CD4-positive, alpha-beta memory T cell (primary cell): ENCODE measurements around the gene FFAR2. TPM values are rescaled to one million over a fixed set of nuclear protein-coding genes. Genes with fewer than 3 reads are reported as not detected.
"Not testable (repeated sequence)": the region's sequence is repeated elsewhere in the genome, so short reads cannot be mapped to it uniquely, and the experiment has no call there.

Experiments used
- CTCF ChIA-PET: fragments of 350-600 bp; sonication (Branson Sonifier 250); formaldehyde crosslinking; loops from one replicate; lab custom pipeline; 2021; ENCODE audit warnings: inconsistent platforms; ENCODE audit not compliant: partially characterized antibody; lab: Charles Lee
- POLR2A ChIA-PET: fragments of 350-600 bp; sonication (Branson Sonifier 250); formaldehyde crosslinking; loops from one replicate; lab custom pipeline; 2021; ENCODE audit not compliant: partially characterized antibody; lab: Charles Lee
- DNase-seq, 5 donors: peaks; one replicate each; pipeline versions ENCODE4 v3.0.0 to v3.0.0-alpha.2; 2020 to 2022; ENCODE audit warnings: mixed read lengths in 1 of 5
- H3K27ac ChIP-seq: one replicate; pipeline ENCODE4 v1.7.0; 2013; ENCODE audit warnings: low read depth, low read length
- H3K27me3 ChIP-seq: 2 replicates; pipeline ENCODE4 v1.7.0; 2013; ENCODE audit warnings: mild to moderate bottlenecking, low read length, moderate library complexity; ENCODE audit not compliant: insufficient read depth
- H3K36me3 ChIP-seq: 2 replicates; pipeline ENCODE4 v1.7.0; 2013; ENCODE audit warnings: mild to moderate bottlenecking, low read length, moderate library complexity; ENCODE audit not compliant: insufficient read depth
- H3K4me1 ChIP-seq: 2 replicates; pipeline ENCODE4 v1.7.0; 2013; ENCODE audit warnings: mild to moderate bottlenecking, low read length, moderate library complexity; ENCODE audit not compliant: insufficient read depth
- H3K4me3 ChIP-seq, 2 donors: one replicate each; pipeline ENCODE4 v1.7.0; 2013; ENCODE audit warnings: low read length in 2 of 2, mild to moderate bottlenecking in 1 of 2
- H3K9me3 ChIP-seq, 2 donors: one replicate each; pipeline ENCODE4 v1.7.0; 2013; ENCODE audit warnings: low read length in 2 of 2, control low read depth in 1 of 2; ENCODE audit not compliant: control insufficient read depth in 1 of 2
- H3K27ac Mint-ChIP-seq, 7 donors: one replicate each; pipeline ENCODE4 v1.8.0; 2020 to 2021; ENCODE audit warnings: mixed read lengths in 7 of 7, mild to moderate bottlenecking in 6 of 7, inconsistent platforms in 3 of 7, moderate library complexity in 3 of 7
- H3K27me3 Mint-ChIP-seq, 2 donors: one replicate each; pipeline ENCODE4 v1.8.0; 2020 to 2021; ENCODE audit warnings: mixed read lengths in 2 of 2
- H3K36me3 Mint-ChIP-seq, 2 donors: one replicate each; pipeline ENCODE4 v1.8.0; 2020 to 2021; ENCODE audit warnings: mixed read lengths in 2 of 2, inconsistent platforms in 1 of 2, mild to moderate bottlenecking in 1 of 2
- H3K4me1 Mint-ChIP-seq, 4 donors: one replicate each; pipeline ENCODE4 v1.8.0; 2020 to 2021; ENCODE audit warnings: mixed read lengths in 4 of 4, mild to moderate bottlenecking in 1 of 4
- H3K4me3 Mint-ChIP-seq, 8 donors: one replicate each; pipeline ENCODE4 v1.8.0; 2020 to 2021; ENCODE audit warnings: mixed read lengths in 8 of 8, mild to moderate bottlenecking in 7 of 8, moderate library complexity in 6 of 8, inconsistent platforms in 3 of 8
- H3K9me3 Mint-ChIP-seq, 8 donors: one replicate each; pipeline ENCODE4 v1.8.0; 2020 to 2021; ENCODE audit warnings: mixed read lengths in 8 of 8, mild to moderate bottlenecking in 5 of 8, inconsistent platforms in 3 of 8, moderate library complexity in 1 of 8
- intact Hi-C: fragments of 100-400 bp; cut with micrococcal nuclease; formaldehyde crosslinking; loops from one replicate; pipeline ENCODE4 v1.15.1; 2023
- polyA plus RNA-seq, 2 donors: library from polyadenylated mRNA; unstranded; fragments of 300-500 nt; fragmentation: Illumina TruSeq; gene quantifications; one replicate each; pipeline ENCODE4 v1.2.3, GENCODE V29; 2021
- total RNA-seq, 2 experiments: library from RNA; stranded (reverse); gene quantifications; one replicate each; pipeline ENCODE4 v1.2.3, GENCODE V29; 2021

Gene FFAR2
- total and polyA plus RNA-seq, 4 experiments from 2014 or later = 0.15 TPM; not detected in 3

- CTCF ChIA-PET = interaction anchor here (1.2 to 5.5 kb wide), 4 partner anchors 9 to 107 kb away, joined by 3 to 60 read pairs (median 10); no protein-coding TSS in a partner anchor
- peak overlapping the region in 2 of 7 donors; percentile 78 to 100 for H3K27ac Mint-ChIP-seq
These were observed 13.7 kb downstream of the FFAR2 start for GRCh38 chr19:35461788-35462187.

GRCh38 chr19:35462476-35462953 lies 14.5 kb downstream of the FFAR2 start:
- CTCF ChIA-PET = interaction anchor here (0.6 to 5.5 kb wide), 7 partner anchors 9 to 395 kb away, joined by 3 to 60 read pairs (median 5); no protein-coding TSS in a partner anchor
- Histone ChIP-seq H3K4me3 (peak overlapping the region in 1 of 2 donors; percentile 17), H3K9me3 (no peaks in the 10 kb centered on the region), H3K36me3 (no peaks in the 10 kb centered on the region), H3K27me3 (no peaks in the 10 kb centered on the region), H3K27ac (peak overlapping the region; percentile 62), H3K4me1 (peaks cover 54% of the 10 kb centered on the region)
- H3K36me3 Mint-ChIP-seq = no peaks in the 10 kb centered on the region
- peaks cover 25 to 68% (median 48%) of the 10 kb centered on the region in 4 donors for H3K4me1 Mint-ChIP-seq
- peaks cover 0 to 1% of the 10 kb centered on the region in 2 donors for H3K27me3 Mint-ChIP-seq
- no peaks in the 10 kb centered on the region for H3K9me3 Mint-ChIP-seq
- POLR2A ChIA-PET = interaction anchor here (0.6 to 2.1 kb wide), 24 partner anchors 9 to 417 kb away, joined by 3 to 16 read pairs (median 4); partner anchors contain the start of genes COX6B1, FFAR1 and FFAR3
- peak; percentile 84 to 90 (median 87) for DNase-seq
- H3K4me3 Mint-ChIP-seq = peak overlapping the region; percentile 42 to 91 (median 75)
- intact Hi-C loops = loop anchor here (10.0 kb wide), 1 partner anchor 248 kb away; no protein-coding TSS in a partner anchor
- H3K27ac Mint-ChIP-seq = peak overlapping the region; percentile 78 to 100 (median 97)

More at GRCh38 chr19:35461788-35462187, 13.7 kb downstream of the FFAR2 start:
- POLR2A ChIA-PET = interaction anchor here (0.8 to 1.7 kb wide), 10 partner anchors 13 to 250 kb away, joined by 3 to 14 read pairs (median 4); partner anchors contain the start of gene FFAR3
- intact Hi-C loops = loop anchor here (10.0 kb wide), 1 partner anchor 247 kb away; no protein-coding TSS in a partner anchor
- not testable (repeated sequence) for H3K36me3 ChIP-seq, H3K4me3 ChIP-seq, H3K36me3 Mint-ChIP-seq, H3K9me3 Mint-ChIP-seq, H3K27ac ChIP-seq, H3K27me3 ChIP-seq, DNase-seq, H3K9me3 ChIP-seq, H3K27me3 Mint-ChIP-seq, H3K4me3 Mint-ChIP-seq
- H3K4me1 ChIP-seq = peaks cover 58% of the 10 kb centered on the region
- H3K4me1 Mint-ChIP-seq = peaks cover 30 to 74% (median 54%) of the 10 kb centered on the region in 4 donors

- peaks cover 52% of the 10 kb centered on the region for H3K4me1 ChIP-seq
- intact Hi-C loops = loop anchor here (10.0 kb wide), 1 partner anchor 248 kb away; no protein-coding TSS in a partner anchor
- peak overlapping the region; percentile 29 for H3K27ac ChIP-seq
These were observed 14.9 kb downstream of the FFAR2 start for GRCh38 chr19:35462956-35463355.

GRCh38 chr19:35466259-35466658 lies 18.2 kb downstream of the FFAR2 start:
- no peaks in the 10 kb centered on the region for H3K36me3 Mint-ChIP-seq
- intact Hi-C loops = loop anchor here (10.0 kb wide), 1 partner anchor 251 kb away; no protein-coding TSS in a partner anchor
- H3K9me3 ChIP-seq = no peaks in the 10 kb centered on the region
- peaks cover 17 to 36% (median 30%) of the 10 kb centered on the region in 4 donors for H3K4me1 Mint-ChIP-seq
- no peak overlapping the region for H3K27ac ChIP-seq
- H3K36me3 ChIP-seq = no peaks in the 10 kb centered on the region
- peaks cover 0 to 1% of the 10 kb centered on the region in 2 donors for H3K27me3 Mint-ChIP-seq
- peaks cover 34% of the 10 kb centered on the region for H3K4me1 ChIP-seq
- no peaks in the 10 kb centered on the region for H3K9me3 Mint-ChIP-seq
- no peak overlapping the region for H3K4me3 ChIP-seq
- peak overlapping the region in 1 of 7 donors; percentile 20 for H3K27ac Mint-ChIP-seq
- no peak overlapping the region for H3K4me3 Mint-ChIP-seq
- DNase-seq = no peak
- no peaks in the 10 kb centered on the region for H3K27me3 ChIP-seq
- POLR2A ChIA-PET = no interaction called here
- CTCF ChIA-PET = interaction anchor here (0.7 to 6.2 kb wide), 3 partner anchors 29 to 113 kb away, joined by 3 to 97 read pairs (median 5); partner anchors contain the start of gene FFAR3

More at GRCh38 chr19:35462956-35463355, 14.9 kb downstream of the FFAR2 start:
- H3K4me3 Mint-ChIP-seq = peak overlapping the region in 7 of 8 donors; percentile 68 to 91 (median 76)
- H3K4me1 Mint-ChIP-seq = peaks cover 27 to 63% (median 46%) of the 10 kb centered on the region in 4 donors
- peak overlapping the region; percentile 78 to 100 (median 97) for H3K27ac Mint-ChIP-seq
- H3K4me3 ChIP-seq, H3K36me3 ChIP-seq, H3K36me3 Mint-ChIP-seq, H3K27me3 Mint-ChIP-seq, DNase-seq, H3K9me3 ChIP-seq, H3K9me3 Mint-ChIP-seq, H3K27me3 ChIP-seq: not testable (repeated sequence)
- ChIA-PET CTCF (interaction anchor here (0.6 to 5.5 kb wide), 8 partner anchors 9 to 396 kb away, joined by 3 to 60 read pairs (median 4); no protein-coding TSS in a partner anchor), POLR2A (interaction anchor here (0.6 to 2.1 kb wide), 24 partner anchors 9 to 417 kb away, joined by 3 to 16 read pairs (median 4); partner anchors contain the start of genes COX6B1, FFAR1 and FFAR3)

- no peaks in the 10 kb centered on the region for H3K27me3 ChIP-seq
- H3K36me3 ChIP-seq = no peaks in the 10 kb centered on the region
- peaks cover 12% of the 10 kb centered on the region for H3K4me1 ChIP-seq
- peak overlapping the region in 1 of 7 donors; percentile 47 for H3K27ac Mint-ChIP-seq
- DNase-seq = peak; percentile 64 to 73 (median 71)
- ChIA-PET POLR2A (interaction anchor here (0.6 to 2.9 kb wide), 2 partner anchors 116 to 426 kb away, joined by 3 to 20 read pairs; no protein-coding TSS in a partner anchor), CTCF (interaction anchor here (0.6 to 6.2 kb wide), 18 partner anchors 10 to 402 kb away, joined by 3 to 97 read pairs (median 4); partner anchors contain the start of gene FFAR3)
- H3K27me3 Mint-ChIP-seq = peaks cover 0 to 1% of the 10 kb centered on the region in 2 donors
- intact Hi-C loops = loop anchor here (1.0 to 10.0 kb wide), 4 partner anchors 116 to 254 kb away; partner anchors contain the start of gene LSR
- H3K27ac ChIP-seq = no peak overlapping the region
- H3K36me3 Mint-ChIP-seq = no peaks in the 10 kb centered on the region
- no peak overlapping the region for H3K4me3 Mint-ChIP-seq
- H3K9me3 Mint-ChIP-seq = no peaks in the 10 kb centered on the region
- H3K4me3 ChIP-seq = no peak overlapping the region
- H3K9me3 ChIP-seq = no peaks in the 10 kb centered on the region
- peaks cover 7 to 17% (median 16%) of the 10 kb centered on the region in 4 donors for H3K4me1 Mint-ChIP-seq
These were observed 20.6 kb downstream of the FFAR2 start for GRCh38 chr19:35468637-35469036.

- Mint-ChIP-seq H3K27me3 (peaks cover 0 to 1% of the 10 kb centered on the region in 2 donors), H3K36me3 (no peaks in the 10 kb centered on the region), H3K27ac (no peak overlapping the region), H3K9me3 (peaks cover 0 to 1% (median 0%) of the 10 kb centered on the region in 8 donors), H3K4me1 (peaks cover 4 to 6% (median 5%) of the 10 kb centered on the region in 4 donors), H3K4me3 (no peak overlapping the region)
- ChIA-PET POLR2A (interaction anchor here (0.7 to 2.9 kb wide), 3 partner anchors 10 to 327 kb away, joined by 3 to 20 read pairs (median 3); partner anchors contain the start of gene FXYD7), CTCF (interaction anchor here (0.9 to 6.2 kb wide), 7 partner anchors 10 to 119 kb away, joined by 3 to 97 read pairs (median 7); partner anchors contain the start of gene FFAR3)
- peaks cover 6% of the 10 kb centered on the region for H3K4me1 ChIP-seq
- intact Hi-C loops = no loop called here
- H3K4me3 ChIP-seq = no peak overlapping the region
- H3K9me3 ChIP-seq = no peaks in the 10 kb centered on the region
- H3K27me3 ChIP-seq = no peaks in the 10 kb centered on the region
- no peaks in the 10 kb centered on the region for H3K36me3 ChIP-seq
- no peak for DNase-seq
- no peak overlapping the region for H3K27ac ChIP-seq
These were observed 22.1 kb downstream of the FFAR2 start for GRCh38 chr19:35470128-35470527.
